Measurements from ENCODE around the gene PRMT9.

DNA sequence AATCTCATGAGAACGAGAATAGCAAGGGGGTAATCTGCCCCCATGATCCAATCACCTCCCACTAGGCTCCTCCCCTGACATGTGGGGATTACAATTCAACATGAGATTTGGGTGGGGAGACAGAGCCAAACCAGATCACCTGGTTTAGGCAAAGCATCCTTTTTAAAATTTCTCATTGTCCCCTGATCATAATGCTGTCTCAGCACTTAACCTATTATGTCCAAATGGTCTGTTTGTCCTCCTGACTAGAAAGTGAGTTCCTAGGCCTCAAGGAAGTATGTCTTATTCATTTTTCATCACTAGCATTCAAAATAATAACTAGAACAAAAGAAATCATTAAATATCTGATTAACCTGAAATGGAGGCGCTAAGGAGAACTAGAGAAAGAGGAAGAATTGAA is 7.9 kb upstream of the PRMT9 start:
- TF ChIP-seq, protein P1, sequence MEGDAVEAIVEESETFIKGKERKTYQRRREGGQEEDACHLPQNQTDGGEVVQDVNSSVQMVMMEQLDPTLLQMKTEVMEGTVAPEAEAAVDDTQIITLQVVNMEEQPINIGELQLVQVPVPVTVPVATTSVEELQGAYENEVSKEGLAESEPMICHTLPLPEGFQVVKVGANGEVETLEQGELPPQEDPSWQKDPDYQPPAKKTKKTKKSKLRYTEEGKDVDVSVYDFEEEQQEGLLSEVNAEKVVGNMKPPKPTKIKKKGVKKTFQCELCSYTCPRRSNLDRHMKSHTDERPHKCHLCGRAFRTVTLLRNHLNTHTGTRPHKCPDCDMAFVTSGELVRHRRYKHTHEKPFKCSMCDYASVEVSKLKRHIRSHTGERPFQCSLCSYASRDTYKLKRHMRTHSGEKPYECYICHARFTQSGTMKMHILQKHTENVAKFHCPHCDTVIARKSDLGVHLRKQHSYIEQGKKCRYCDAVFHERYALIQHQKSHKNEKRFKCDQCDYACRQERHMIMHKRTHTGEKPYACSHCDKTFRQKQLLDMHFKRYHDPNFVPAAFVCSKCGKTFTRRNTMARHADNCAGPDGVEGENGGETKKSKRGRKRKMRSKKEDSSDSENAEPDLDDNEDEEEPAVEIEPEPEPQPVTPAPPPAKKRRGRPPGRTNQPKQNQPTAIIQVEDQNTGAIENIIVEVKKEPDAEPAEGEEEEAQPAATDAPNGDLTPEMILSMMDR (IDR thresholded peaks at IDR 0.05), result no peak
- no peak for TF ChIP-seq POLR2A (IDR thresholded peaks at IDR 0.05)
